Endothelial cell of umbilical vein (primary cell): ENCODE data around the gene BPGM. TPM values are rescaled to one million over a fixed set of nuclear protein-coding genes. Genes with fewer than 3 reads are reported as not detected.

ENCODE experiments used
- BruUV-seq: library from RNA; stranded (reverse); fragments of 400-500 nt; replicated peaks from 2 replicates; lab custom pipeline; 2021; lab: Mats Ljungman, UMichigan
- CTCF ChIA-PET: fragments of 300-600, 350-600 bp; sonication (Branson Sonifier 250); formaldehyde crosslinking; loops from one replicate; lab custom pipeline; 2021; ENCODE audit warnings: antibody characterized with exemption, inconsistent platforms; lab: Charles Lee
- POLR2A ChIA-PET: fragments of 300-600, 350-600 bp; sonication (Branson Sonifier 250); formaldehyde crosslinking; loops from one replicate; lab custom pipeline; 2021; ENCODE audit warnings: antibody characterized with exemption, inconsistent platforms; lab: Charles Lee
- DNase-seq: peaks from one replicate; pipeline ENCODE4 v3.0.0-alpha.2; 2011; ENCODE audit warnings: low read depth, low spot score
- FAIRE-seq: peaks from 2 replicates; lab custom pipeline; 2011; peaks lifted over from hg19 to GRCh38; lab: Jason Lieb, UNC
- H2AFZ ChIP-seq: 2 replicates; pipeline ENCODE4 v1.6.0; 2012; ENCODE audit warnings: low read depth, low read length, control low read depth, inconsistent platforms
- H3K27ac ChIP-seq: 2 replicates; pipeline ENCODE4 v1.5.1; 2011; ENCODE audit warnings: low read depth, mild to moderate bottlenecking, control low read depth, low read length, moderate library complexity; ENCODE audit not compliant: insufficient read depth
- H3K27me3 ChIP-seq, 2 experiments: 2 replicates each; pipeline versions ENCODE4 v1.6.0 to v1.6.1; 2011; ENCODE audit warnings: low read length in 2 of 2, mixed read lengths in 1 of 2; ENCODE audit not compliant: control insufficient read depth in 2 of 2, insufficient read depth in 2 of 2
- H3K36me3 ChIP-seq, 2 experiments: 2 replicates in 1 of 2; 3 replicates in 1 of 2; pipeline ENCODE4 v1.5.1; 2011; ENCODE audit warnings: low read length in 2 of 2, mild to moderate bottlenecking in 1 of 2, moderate library complexity in 1 of 2; ENCODE audit not compliant: control insufficient read depth in 2 of 2, insufficient read depth in 2 of 2; ENCODE audit errors: extremely low read depth in 1 of 2
- H3K4me1 ChIP-seq: 3 replicates; pipeline ENCODE4 v1.5.1; 2011; ENCODE audit warnings: mild to moderate bottlenecking, low read length; ENCODE audit not compliant: control insufficient read depth, insufficient read depth; ENCODE audit errors: extremely low read depth
- H3K4me2 ChIP-seq: 2 replicates; pipeline ENCODE4 v1.6.1; 2011; ENCODE audit warnings: low read length, control low read depth, mixed read lengths; ENCODE audit not compliant: insufficient read depth
- H3K4me3 ChIP-seq, 3 experiments: fragments of 200-600 bp in 1 of 3; sonication (generic), shearing (Covaris generic) in 1 of 3; replicated peaks in 1 of 3; 2 replicates each; pipeline ENCODE4 v1.5.1; 2011 to 2016; ENCODE audit warnings: control low read depth in 3 of 3, low read length in 3 of 3, mild to moderate bottlenecking in 2 of 3, inconsistent platforms in 1 of 3, low read depth in 1 of 3, moderate library complexity in 1 of 3; ENCODE audit not compliant: insufficient read depth in 1 of 3
- H3K79me2 ChIP-seq: 2 replicates; pipeline ENCODE4 v1.6.0; 2012; ENCODE audit warnings: low read length, inconsistent platforms; ENCODE audit not compliant: control insufficient read depth, insufficient read depth
- H3K9ac ChIP-seq: replicated peaks from 2 replicates; pipeline ENCODE3; 2011; ENCODE audit warnings: low read length, control low read depth; ENCODE audit not compliant: insufficient read depth; ENCODE audit errors: extremely low read depth
- H3K9me1 ChIP-seq: replicated peaks from 3 replicates; pipeline ENCODE4 v1.6.0; 2011; ENCODE audit warnings: mild to moderate bottlenecking, low read length; ENCODE audit not compliant: control insufficient read depth, insufficient read depth; ENCODE audit errors: extremely low read depth
- H3K9me3 ChIP-seq: replicated peaks from 2 replicates; pipeline ENCODE4 v1.5.1; 2012; ENCODE audit warnings: low read length, inconsistent platforms; ENCODE audit not compliant: control insufficient read depth, insufficient read depth
- H4K20me1 ChIP-seq: replicated peaks from 2 replicates; pipeline ENCODE3; 2011; ENCODE audit warnings: mild to moderate bottlenecking, low read length; ENCODE audit not compliant: control insufficient read depth, insufficient read depth; ENCODE audit errors: extremely low read depth
- EZH2 ChIP-seq: IDR thresholded peaks from 2 replicates; pipeline ENCODE4 v1.6.1; 2012; ENCODE audit warnings: borderline replicate concordance, low read depth, mild to moderate bottlenecking, moderate library complexity, low read length, inconsistent platforms; ENCODE audit not compliant: severe bottlenecking
- FOS ChIP-seq: IDR thresholded peaks from 2 replicates; pipeline ENCODE4 v1.6.1; 2011; ENCODE audit warnings: mild to moderate bottlenecking, low read length, moderate library complexity, borderline replicate concordance; ENCODE audit not compliant: insufficient read depth
- GATA2 ChIP-seq: IDR thresholded peaks from 2 replicates; pipeline ENCODE4 v1.7.0; 2011; ENCODE audit warnings: low read depth, mild to moderate bottlenecking, moderate library complexity, mixed read lengths, low read length; ENCODE audit not compliant: insufficient read length, insufficient read depth
- MYC ChIP-seq: IDR thresholded peaks from one replicate; pipeline ENCODE4 v1.6.1; 2011; ENCODE audit warnings: mild to moderate bottlenecking, low read depth, low read length
- POLR2A ChIP-seq: IDR thresholded peaks from 2 replicates; pipeline ENCODE4 v1.6.1; 2012; ENCODE audit warnings: low read depth, mild to moderate bottlenecking, control low read depth, low read length
- POLR2AphosphoS5 ChIP-seq: IDR thresholded peaks from 2 replicates; pipeline ENCODE4 v1.6.1; 2012; ENCODE audit warnings: low read depth, mild to moderate bottlenecking, control low read depth, low read length, moderate library complexity; ENCODE audit not compliant: insufficient read depth
- dilution Hi-C: fragments of 300-500 bp; cut with MboI; formaldehyde crosslinking; loops from one replicate; pipeline ENCODE4 v1.15.0; 2019; ENCODE audit warnings: low sequenced_read_pairs; ENCODE audit not compliant: extremely low pct_ligation_motif_present
- intact Hi-C: fragments of 100-400 bp; cut with micrococcal nuclease; formaldehyde crosslinking; loops from one replicate; pipeline ENCODE4 v1.10.0; 2022
- polyA plus RNA-seq, 4 experiments: library from polyadenylated mRNA; depleted of rRNA in 3 of 4; stranded (reverse) in 3 of 4; unstranded in 1 of 4; fragments of >200 nt; gene quantifications; 2 replicates each; pipeline versions ENCODE4 v1.2.1 to v1.2.3, GENCODE V29; 2011 to 2012; ENCODE audit warnings: missing spikeins in 1 of 4
- total RNA-seq: library from RNA; stranded (reverse); gene quantifications from 2 replicates; pipeline ENCODE4 v1.2.3, GENCODE V29; 2021
- TF ChIP-seq, protein P1 (sequence below), 2 donors: IDR thresholded peaks; 1 replicate in 1 of 2; 2 replicates in 1 of 2; pipeline ENCODE4 v1.5.1; 2011; ENCODE audit warnings: low read length in 2 of 2, mild to moderate bottlenecking in 2 of 2, moderate library complexity in 2 of 2, control low read depth in 1 of 2, inconsistent platforms in 1 of 2, low read depth in 1 of 2; ENCODE audit not compliant: insufficient read depth in 1 of 2; ENCODE audit errors: extremely low read depth in 1 of 2
- TF ChIP-seq, protein P2 (sequence below): IDR thresholded peaks from 2 replicates; pipeline ENCODE4 v1.6.1; 2011; ENCODE audit not compliant: insufficient read depth, insufficient read length

BPGM gene
- total and polyA plus RNA-seq, 2 donors (not counting 3 experiments of a cell fraction or from before 2014, with no cell fraction given), result 24.2 to 28.3 TPM

DNA sequence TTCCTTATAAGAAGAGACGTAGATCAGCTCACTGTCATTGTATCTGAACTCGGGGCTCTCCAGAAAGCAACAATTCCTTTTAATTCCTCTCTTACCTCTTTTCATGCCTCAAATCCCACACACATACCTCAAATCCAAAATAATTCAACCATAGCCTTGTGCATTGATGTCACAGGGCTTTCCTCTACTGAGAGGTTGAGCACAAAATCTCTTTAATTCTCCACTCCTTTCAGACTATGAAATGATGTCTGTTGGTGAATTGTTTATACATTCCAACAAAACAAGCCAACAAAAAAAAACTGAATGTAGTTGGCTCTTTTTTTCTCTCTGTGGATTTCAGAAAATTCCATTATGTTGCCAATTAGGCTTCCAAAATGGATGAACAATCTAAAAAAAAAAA is 53.2 kb downstream of the BPGM start:
- H4K20me1 ChIP-seq, result no peaks in the 10 kb centered on the region
- ChIA-PET CTCF (interaction anchor here (1.2 to 5.3 kb wide), 9 partner anchors 9 to 87 kb away, joined by 3 to 163 read pairs (median 11); partner anchors contain the start of gene BPGM), POLR2A (no interaction called here)
- FAIRE-seq (no peak), DNase-seq (no peak)
- H3K27me3 ChIP-seq, result no peaks in the 10 kb centered on the region
- no peaks in the 10 kb centered on the region for H3K79me2 ChIP-seq
- dilution Hi-C loops (no loop called here), intact Hi-C loops (loop anchor here (2.0 to 10.0 kb wide), 5 partner anchors 29 to 465 kb away; no protein-coding TSS in a partner anchor)
- no peaks in the 10 kb centered on the region for H3K36me3 ChIP-seq
- no peaks in the 10 kb centered on the region for H3K9me1 ChIP-seq
- H3K4me2 ChIP-seq, result no peak overlapping the region
- H2AFZ ChIP-seq, result no peak overlapping the region
- no peak overlapping the region for H3K9ac ChIP-seq
- no peaks in the 10 kb centered on the region for H3K9me3 ChIP-seq
- no peak overlapping the region for H3K4me3 ChIP-seq
- no TSS peak for BruUV-seq
- TF ChIP-seq POLR2AphosphoS5 (no peak), FOS (no peak), MYC (no peak), EZH2 (no peak), GATA2 (no peak), POLR2A (no peak)
- TF ChIP-seq, protein P1, sequence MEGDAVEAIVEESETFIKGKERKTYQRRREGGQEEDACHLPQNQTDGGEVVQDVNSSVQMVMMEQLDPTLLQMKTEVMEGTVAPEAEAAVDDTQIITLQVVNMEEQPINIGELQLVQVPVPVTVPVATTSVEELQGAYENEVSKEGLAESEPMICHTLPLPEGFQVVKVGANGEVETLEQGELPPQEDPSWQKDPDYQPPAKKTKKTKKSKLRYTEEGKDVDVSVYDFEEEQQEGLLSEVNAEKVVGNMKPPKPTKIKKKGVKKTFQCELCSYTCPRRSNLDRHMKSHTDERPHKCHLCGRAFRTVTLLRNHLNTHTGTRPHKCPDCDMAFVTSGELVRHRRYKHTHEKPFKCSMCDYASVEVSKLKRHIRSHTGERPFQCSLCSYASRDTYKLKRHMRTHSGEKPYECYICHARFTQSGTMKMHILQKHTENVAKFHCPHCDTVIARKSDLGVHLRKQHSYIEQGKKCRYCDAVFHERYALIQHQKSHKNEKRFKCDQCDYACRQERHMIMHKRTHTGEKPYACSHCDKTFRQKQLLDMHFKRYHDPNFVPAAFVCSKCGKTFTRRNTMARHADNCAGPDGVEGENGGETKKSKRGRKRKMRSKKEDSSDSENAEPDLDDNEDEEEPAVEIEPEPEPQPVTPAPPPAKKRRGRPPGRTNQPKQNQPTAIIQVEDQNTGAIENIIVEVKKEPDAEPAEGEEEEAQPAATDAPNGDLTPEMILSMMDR (IDR thresholded peaks at IDR 0.05; ENCODE audit: extremely low read depth in 1 of 2, insufficient read depth in 1 of 2, low read depth in 1 of 2, low read length in 2 of 2), result no peak
- TF ChIP-seq, protein P2, sequence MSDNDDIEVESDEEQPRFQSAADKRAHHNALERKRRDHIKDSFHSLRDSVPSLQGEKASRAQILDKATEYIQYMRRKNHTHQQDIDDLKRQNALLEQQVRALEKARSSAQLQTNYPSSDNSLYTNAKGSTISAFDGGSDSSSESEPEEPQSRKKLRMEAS, result no peak
- no peak overlapping the region for H3K27ac ChIP-seq
- H3K4me1 ChIP-seq, result peaks cover 13% of the 10 kb centered on the region
